Measurements from ENCODE around the gene GUSB. TPM values are rescaled to one million over a fixed set of nuclear protein-coding genes. Genes with fewer than 3 reads are reported as not detected.

The GUSB gene
- total and polyA plus RNA-seq, 2 of the 4 experiments (the other 2 are of a cell fraction): 12.9 to 47.7 TPM

GRCh38 chr7:66016131-66016461, 34.1 kb upstream of the GUSB start:
- Histone ChIP-seq H3K4me2 (ENCODE audit: low read depth, low read length) (no peak overlapping the region), H2AK5ac (ENCODE audit: low read depth, low read length) (no peak overlapping the region), H2BK120ac (ENCODE audit: low read depth, low read length) (no peak overlapping the region), H3K36me3 (ENCODE audit: control insufficient read depth, insufficient read depth, low read length) (no peaks in the 10 kb centered on the region), H3K14ac (replicated peaks; ENCODE audit: low read depth, low read length) (no peak overlapping the region), H2AK9ac (replicated peaks; ENCODE audit: low read depth, low read length, poor library complexity) (no peak overlapping the region), H3K4me3 (ENCODE audit: insufficient read depth, low read depth, low read length) (no peak overlapping the region), H3K9me1 (ENCODE audit: insufficient read depth, low read length) (no peaks in the 10 kb centered on the region), H3K9me3 (ENCODE audit: control insufficient read depth, insufficient read depth, low read length) (no peaks in the 10 kb centered on the region), H3K9ac (ENCODE audit: low read depth, low read length) (no peak overlapping the region), H2BK20ac (ENCODE audit: low read depth, low read length) (no peak overlapping the region), H2BK15ac (ENCODE audit: low read depth, low read length) (no peak overlapping the region), H3K18ac (ENCODE audit: low read depth, low read length) (no peak overlapping the region), H4K8ac (ENCODE audit: low read depth in 2 of 2, low read length in 2 of 2) (no peak overlapping the region), H2BK5ac (ENCODE audit: low read depth, low read length, poor library complexity, severe bottlenecking) (no peak overlapping the region), H3K4me1 (ENCODE audit: control insufficient read depth, insufficient read depth, low read length) (0 out of 2 replicates have a peak, but pooled peaks cover 4% of the 10 kb centered on the region), H4K5ac (ENCODE audit: low read depth, low read length) (no peak overlapping the region), H3K4ac (ENCODE audit: low read depth, low read length) (no peak overlapping the region), H4K91ac (ENCODE audit: insufficient read depth, low read depth, low read length) (no peak overlapping the region), H3K27ac (ENCODE audit: insufficient read depth, low read length) (no peak overlapping the region), H2AFZ (replicated peaks; ENCODE audit: low read length, poor library complexity) (no peak overlapping the region), H3K23ac (ENCODE audit: low read depth, low read length) (no peak overlapping the region), H4K20me1 (ENCODE audit: insufficient read depth, low read length) (no peaks in the 10 kb centered on the region), H3K56ac (ENCODE audit: extremely low read depth, insufficient read depth, low read length) (no peak overlapping the region), H3K27me3 (ENCODE audit: control insufficient read depth, insufficient read depth, low read length) (no peaks in the 10 kb centered on the region), H3K79me1 (ENCODE audit: low read depth in 1 of 2, low read length in 2 of 2) (no peaks in the 10 kb centered on the region)
- CTCF ChIA-PET: no interaction called here
- TF ChIP-seq RFX5 (IDR thresholded peaks at IDR 0.05; ENCODE audit: low read depth, low read length) (no peak), MAZ (IDR thresholded peaks at IDR 0.05; ENCODE audit: borderline replicate concordance, low read depth, low read length) (no peak), BHLHE40 (IDR thresholded peaks at IDR 0.05; ENCODE audit: low read depth, low read length) (no peak), FOS (IDR thresholded peaks at IDR 0.05; ENCODE audit: low read depth, low read length) (peak; percentile 15; the same call in 1 of the 2 replicates), POLR2A (IDR thresholded peaks at IDR 0.05; ENCODE audit: low read depth, low read length) (no peak)
- TF ChIP-seq, protein P1, sequence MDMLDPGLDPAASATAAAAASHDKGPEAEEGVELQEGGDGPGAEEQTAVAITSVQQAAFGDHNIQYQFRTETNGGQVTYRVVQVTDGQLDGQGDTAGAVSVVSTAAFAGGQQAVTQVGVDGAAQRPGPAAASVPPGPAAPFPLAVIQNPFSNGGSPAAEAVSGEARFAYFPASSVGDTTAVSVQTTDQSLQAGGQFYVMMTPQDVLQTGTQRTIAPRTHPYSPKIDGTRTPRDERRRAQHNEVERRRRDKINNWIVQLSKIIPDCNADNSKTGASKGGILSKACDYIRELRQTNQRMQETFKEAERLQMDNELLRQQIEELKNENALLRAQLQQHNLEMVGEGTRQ (IDR thresholded peaks at IDR 0.05; ENCODE audit: low read depth, low read length): no peak
- POLR2A ChIA-PET (ENCODE audit: unreplicated experiment): no interaction called here
- no peak for ATAC-seq (ENCODE audit: low read depth)
- no TSS peak for BruUV-seq (replicated peaks)
- in situ Hi-C loops (cut with MboI; ENCODE audit: low sequenced_read_pairs): no loop called here
- no CpG with 5 or more reads among the region's 4 CpGs for WGBS, 2 experiments (ENCODE audit: extremely low coverage in 2 of 2, insufficient read length in 1 of 2)
- dilution Hi-C loops (cut with HindIII; ENCODE audit: low sequenced_read_pairs, unreplicated experiment): no loop called here
- peak; percentile 47 for DNase-seq
- intact Hi-C loops (cut with micrococcal nuclease): no loop called here

Data from IMR-90 (cell line).